Measurements from ENCODE around the gene TBC1D5. TPM values are rescaled to one million over a fixed set of nuclear protein-coding genes. Genes with fewer than 3 reads are reported as not detected.

Gene TBC1D5
- total and polyA plus RNA-seq, 2 of the 4 experiments (the other 2 are of a cell fraction) = 16.4 to 57.0 TPM

DNA sequence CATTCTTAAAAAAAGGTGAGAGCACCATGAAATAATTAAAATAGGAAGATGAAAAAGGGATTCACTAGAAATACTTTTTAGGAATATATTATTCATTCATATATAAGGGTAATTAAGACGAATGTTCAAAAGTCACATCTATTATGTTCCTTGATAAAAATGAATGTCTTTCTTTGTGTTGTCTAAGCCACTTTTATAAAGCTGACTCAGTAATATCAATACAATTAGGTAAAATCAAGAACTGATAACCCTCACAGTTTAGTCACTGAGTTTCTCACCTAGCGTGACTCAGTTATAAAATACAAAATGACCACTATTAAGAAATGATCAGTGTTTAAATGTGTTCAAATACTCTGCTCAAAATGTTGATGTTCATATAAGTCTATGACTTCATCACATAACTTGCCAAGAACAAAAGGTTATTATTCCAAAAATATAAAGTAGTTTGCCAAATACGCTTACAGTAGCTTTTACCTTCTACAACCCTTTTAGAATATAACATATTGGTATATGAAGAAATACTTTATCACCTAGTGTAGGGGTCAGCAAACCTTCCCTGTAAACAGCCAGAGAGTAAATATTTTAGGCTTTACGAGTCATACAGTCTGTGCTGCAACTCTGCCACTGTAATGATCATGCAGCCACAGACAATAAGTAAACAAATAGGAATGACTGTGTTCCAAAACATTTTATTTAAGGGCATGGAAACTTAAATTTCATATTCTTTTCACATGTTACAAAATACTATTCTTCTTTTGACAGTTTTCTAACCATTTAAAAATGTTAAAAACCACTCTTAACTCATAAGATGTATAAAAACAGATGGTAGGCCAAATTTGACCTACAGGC lies 369.8 kb downstream of the TBC1D5 start:
- no CpG with 5 or more reads among the region's 4 CpGs for whole genome bisulfite sequencing, 2 experiments (ENCODE audit: extremely low coverage in 2 of 2, insufficient read length in 1 of 2)
- Histone ChIP-seq H2BK5ac (ENCODE audit: low read depth, low read length, poor library complexity, severe bottlenecking) (no peak overlapping the region), H3K27ac (ENCODE audit: insufficient read depth, low read length) (no peak overlapping the region), H3K4me1 (ENCODE audit: control insufficient read depth, insufficient read depth, low read length) (no peaks in the 10 kb centered on the region), H4K8ac (ENCODE audit: low read depth in 2 of 2, low read length in 2 of 2) (no peak overlapping the region), H3K27me3 (ENCODE audit: control insufficient read depth, insufficient read depth, low read length) (no peaks in the 10 kb centered on the region), H3K79me1 (ENCODE audit: low read depth in 1 of 2, low read length in 2 of 2) (no peaks in the 10 kb centered on the region; a peak in 1 of 4 replicates), H3K56ac (ENCODE audit: extremely low read depth, insufficient read depth, low read length) (no peak overlapping the region), H2AK5ac (ENCODE audit: low read depth, low read length) (no peak overlapping the region), H3K23ac (ENCODE audit: low read depth, low read length) (no peak overlapping the region), H4K20me1 (ENCODE audit: insufficient read depth, low read length) (no peaks in the 10 kb centered on the region), H3K9me3 (ENCODE audit: control insufficient read depth, insufficient read depth, low read length) (no peaks in the 10 kb centered on the region), H3K4me3 (ENCODE audit: insufficient read depth, low read depth, low read length) (no peak overlapping the region), H3K14ac (replicated peaks; ENCODE audit: low read depth, low read length) (no peak overlapping the region), H2BK120ac (ENCODE audit: low read depth, low read length) (no peak overlapping the region), H3K4ac (ENCODE audit: low read depth, low read length) (no peak overlapping the region), H3K9me1 (ENCODE audit: insufficient read depth, low read length) (no peaks in the 10 kb centered on the region), H2AK9ac (replicated peaks; ENCODE audit: low read depth, low read length, poor library complexity) (no peak overlapping the region), H3K4me2 (ENCODE audit: low read depth, low read length) (no peak overlapping the region), H2AFZ (replicated peaks; ENCODE audit: low read length, poor library complexity) (no peak overlapping the region), H3K9ac (ENCODE audit: low read depth, low read length) (no peak overlapping the region), H3K36me3 (ENCODE audit: control insufficient read depth, insufficient read depth, low read length) (peaks cover 3% of the 10 kb centered on the region; the same call in 1 of the 2 replicates), H4K91ac (ENCODE audit: insufficient read depth, low read depth, low read length) (no peak overlapping the region), H4K5ac (ENCODE audit: low read depth, low read length) (no peak overlapping the region), H3K18ac (ENCODE audit: low read depth, low read length) (no peak overlapping the region), H2BK20ac (ENCODE audit: low read depth, low read length) (no peak overlapping the region), H2BK15ac (ENCODE audit: low read depth, low read length) (no peak overlapping the region)
- peak; percentile 48 for DNase-seq
- ChIA-PET CTCF (no interaction called here), POLR2A (ENCODE audit: unreplicated experiment) (no interaction called here)
- intact Hi-C loops (cut with micrococcal nuclease) = no loop called here
- no TSS peak for BruUV-seq (replicated peaks)
- in situ Hi-C loops (cut with MboI; ENCODE audit: low sequenced_read_pairs) = no loop called here
- dilution Hi-C loops (cut with HindIII; ENCODE audit: low sequenced_read_pairs, unreplicated experiment) = no loop called here
- ATAC-seq (ENCODE audit: low read depth) = peak; percentile 74
- TF ChIP-seq, protein P1, sequence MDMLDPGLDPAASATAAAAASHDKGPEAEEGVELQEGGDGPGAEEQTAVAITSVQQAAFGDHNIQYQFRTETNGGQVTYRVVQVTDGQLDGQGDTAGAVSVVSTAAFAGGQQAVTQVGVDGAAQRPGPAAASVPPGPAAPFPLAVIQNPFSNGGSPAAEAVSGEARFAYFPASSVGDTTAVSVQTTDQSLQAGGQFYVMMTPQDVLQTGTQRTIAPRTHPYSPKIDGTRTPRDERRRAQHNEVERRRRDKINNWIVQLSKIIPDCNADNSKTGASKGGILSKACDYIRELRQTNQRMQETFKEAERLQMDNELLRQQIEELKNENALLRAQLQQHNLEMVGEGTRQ (IDR thresholded peaks at IDR 0.05; ENCODE audit: low read depth, low read length) = no peak
- peak; percentile 69 for TF ChIP-seq CEBPB (IDR thresholded peaks at IDR 0.05; ENCODE audit: low read depth, low read length)
- TF ChIP-seq, protein P2, sequence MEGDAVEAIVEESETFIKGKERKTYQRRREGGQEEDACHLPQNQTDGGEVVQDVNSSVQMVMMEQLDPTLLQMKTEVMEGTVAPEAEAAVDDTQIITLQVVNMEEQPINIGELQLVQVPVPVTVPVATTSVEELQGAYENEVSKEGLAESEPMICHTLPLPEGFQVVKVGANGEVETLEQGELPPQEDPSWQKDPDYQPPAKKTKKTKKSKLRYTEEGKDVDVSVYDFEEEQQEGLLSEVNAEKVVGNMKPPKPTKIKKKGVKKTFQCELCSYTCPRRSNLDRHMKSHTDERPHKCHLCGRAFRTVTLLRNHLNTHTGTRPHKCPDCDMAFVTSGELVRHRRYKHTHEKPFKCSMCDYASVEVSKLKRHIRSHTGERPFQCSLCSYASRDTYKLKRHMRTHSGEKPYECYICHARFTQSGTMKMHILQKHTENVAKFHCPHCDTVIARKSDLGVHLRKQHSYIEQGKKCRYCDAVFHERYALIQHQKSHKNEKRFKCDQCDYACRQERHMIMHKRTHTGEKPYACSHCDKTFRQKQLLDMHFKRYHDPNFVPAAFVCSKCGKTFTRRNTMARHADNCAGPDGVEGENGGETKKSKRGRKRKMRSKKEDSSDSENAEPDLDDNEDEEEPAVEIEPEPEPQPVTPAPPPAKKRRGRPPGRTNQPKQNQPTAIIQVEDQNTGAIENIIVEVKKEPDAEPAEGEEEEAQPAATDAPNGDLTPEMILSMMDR (conservative IDR thresholded peaks at IDR 0.05; ENCODE audit: low read depth, low read length) = no peak
- no peak for TF ChIP-seq RFX5 (IDR thresholded peaks at IDR 0.05; ENCODE audit: low read depth, low read length)
- TF ChIP-seq MXI1 (IDR thresholded peaks at IDR 0.05; ENCODE audit: borderline replicate concordance, low read depth, low read length) = no peak
- 0 out of 2 replicates have a peak, but pooled peaks have one; percentile 31 for TF ChIP-seq MAFK (IDR thresholded peaks at IDR 0.05; ENCODE audit: low read depth, low read length)
- TF ChIP-seq FOS (IDR thresholded peaks at IDR 0.05; ENCODE audit: low read depth, low read length) = peak; percentile 58; the same call in 1 of the 2 replicates
- no peak for TF ChIP-seq BHLHE40 (IDR thresholded peaks at IDR 0.05; ENCODE audit: low read depth, low read length)
- TF ChIP-seq, protein P3, sequence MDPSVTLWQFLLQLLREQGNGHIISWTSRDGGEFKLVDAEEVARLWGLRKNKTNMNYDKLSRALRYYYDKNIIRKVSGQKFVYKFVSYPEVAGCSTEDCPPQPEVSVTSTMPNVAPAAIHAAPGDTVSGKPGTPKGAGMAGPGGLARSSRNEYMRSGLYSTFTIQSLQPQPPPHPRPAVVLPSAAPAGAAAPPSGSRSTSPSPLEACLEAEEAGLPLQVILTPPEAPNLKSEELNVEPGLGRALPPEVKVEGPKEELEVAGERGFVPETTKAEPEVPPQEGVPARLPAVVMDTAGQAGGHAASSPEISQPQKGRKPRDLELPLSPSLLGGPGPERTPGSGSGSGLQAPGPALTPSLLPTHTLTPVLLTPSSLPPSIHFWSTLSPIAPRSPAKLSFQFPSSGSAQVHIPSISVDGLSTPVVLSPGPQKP (IDR thresholded peaks at IDR 0.05; ENCODE audit: borderline replicate concordance, low read depth, low read length) = no peak
- TF ChIP-seq RCOR1 (IDR thresholded peaks at IDR 0.05; ENCODE audit: insufficient replicate concordance, low read length) = no peak
- TF ChIP-seq NFE2L2 (IDR thresholded peaks at IDR 0.05; ENCODE audit: low read depth, low read length) = no peak
- TF ChIP-seq CHD1 (IDR thresholded peaks at IDR 0.05; ENCODE audit: low read depth, low read length) = no peak
- TF ChIP-seq POLR2A (IDR thresholded peaks at IDR 0.05; ENCODE audit: low read depth, low read length) = no peak
- no peak for TF ChIP-seq MAZ (IDR thresholded peaks at IDR 0.05; ENCODE audit: borderline replicate concordance, low read depth, low read length)
- TF ChIP-seq RAD21 (IDR thresholded peaks at IDR 0.05; ENCODE audit: low read length) = no peak

Data from IMR-90 (cell line).